Activated CD4-positive, alpha-beta T cell treated with anti-CD3 and anti-CD28 coated beads, Interleukin-10, Interleukin-2, amounts not matched to agents 100 ng/mL and 50 ng/mL, durations not matched to agents 16 hours and 8 hours (primary cell): ENCODE results near the gene ARID1B.

ENCODE experiments used
- DNase-seq: peaks from one replicate; pipeline ENCODE4 v3.0.0-alpha.2; 2020

The ARID1B gene

DNA sequence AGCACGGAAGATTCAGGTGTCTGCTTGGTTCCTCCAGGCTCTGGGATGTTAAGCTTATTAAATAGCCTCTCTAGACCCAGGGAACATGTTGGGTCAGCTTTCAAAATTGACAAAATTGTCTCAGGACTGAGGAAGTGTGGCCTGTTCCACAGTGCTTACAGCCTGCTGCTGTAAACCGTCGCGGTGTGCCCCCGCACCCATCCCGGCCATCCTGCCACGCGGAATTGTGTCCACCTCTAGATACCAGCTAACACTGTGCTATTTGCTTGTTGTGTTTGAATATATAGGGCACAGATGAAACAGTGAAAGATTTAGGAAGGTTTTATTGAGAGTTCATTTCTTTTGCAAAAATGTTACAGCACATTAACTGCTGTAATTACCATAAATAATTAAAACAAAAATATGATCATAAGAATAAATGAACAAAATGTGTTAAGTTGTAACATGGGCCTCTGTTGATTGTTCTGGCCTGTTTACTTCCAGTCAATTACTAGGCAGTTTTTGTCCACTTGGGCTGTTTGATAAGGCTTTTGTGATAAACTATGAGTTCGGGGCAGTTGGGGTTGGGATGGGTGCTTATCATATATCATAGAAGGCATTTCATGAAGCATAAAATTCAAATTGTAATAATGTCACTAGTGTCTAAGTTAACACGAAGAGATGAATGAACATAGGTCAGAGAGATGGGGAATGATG, 77.4 kb downstream of the ARID1B start:
- DNase-seq, result no peak

DNA sequence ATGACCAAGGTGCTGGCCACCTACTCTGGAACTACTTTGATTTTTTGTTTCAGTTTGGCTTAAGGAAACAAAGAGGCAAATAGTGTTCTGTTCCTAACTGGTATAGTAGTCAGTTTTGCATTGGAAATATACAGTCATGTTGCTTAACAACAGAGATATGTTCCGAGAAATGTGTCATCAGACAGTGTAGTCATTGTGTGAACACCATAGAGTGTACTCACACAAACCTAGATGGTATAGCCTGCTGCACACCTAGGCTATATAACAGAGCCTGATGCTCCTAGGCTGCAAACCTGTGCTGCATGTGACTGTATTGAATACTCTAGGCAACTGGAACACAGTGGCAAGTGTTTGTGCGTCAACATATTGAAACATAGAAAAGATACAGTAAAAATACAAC, 80.4 kb downstream of the ARID1B start:
- peak; percentile 85 for DNase-seq

DNA sequence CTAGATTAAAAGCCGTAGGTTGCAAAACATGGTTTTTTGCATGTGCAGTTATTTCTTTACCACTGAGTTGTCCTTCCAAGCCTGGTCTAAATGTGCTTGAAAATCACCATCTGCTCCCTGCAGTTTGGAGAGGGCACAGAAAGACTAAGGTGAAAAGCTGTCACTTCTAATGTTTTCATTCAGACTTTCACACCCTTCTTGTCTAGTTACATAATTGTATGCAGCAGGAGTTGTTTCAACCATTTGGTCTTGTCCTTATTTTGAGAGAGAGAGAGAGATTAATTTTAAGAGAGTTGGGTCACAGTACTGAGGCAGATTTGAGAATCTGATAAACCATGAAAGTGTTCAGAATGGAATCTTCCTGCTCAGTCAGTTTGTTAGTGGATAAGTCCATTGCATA, 82.5 kb downstream of the ARID1B start:
- DNase-seq, result no peak

DNA sequence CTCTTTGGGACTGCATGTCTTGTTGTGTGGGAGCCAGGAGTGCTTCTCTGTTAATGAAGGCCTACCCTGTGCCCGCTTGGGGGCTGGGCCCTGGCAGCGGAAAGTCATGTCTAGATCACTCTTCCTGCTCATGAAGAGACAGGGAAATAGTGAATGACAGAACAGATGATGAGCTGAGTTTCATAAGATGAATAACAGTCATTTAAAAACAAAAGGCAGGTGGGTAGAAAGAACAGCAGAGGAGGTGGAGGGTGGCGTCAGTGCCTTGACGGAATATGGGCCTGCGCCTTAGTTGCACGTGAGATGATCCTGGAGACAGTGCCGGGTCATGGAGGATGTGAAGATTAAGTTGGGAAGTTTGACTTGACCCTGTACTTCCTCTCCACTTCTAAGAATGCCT, 85.5 kb downstream of the ARID1B start:
- peak; percentile 44 for DNase-seq

DNA sequence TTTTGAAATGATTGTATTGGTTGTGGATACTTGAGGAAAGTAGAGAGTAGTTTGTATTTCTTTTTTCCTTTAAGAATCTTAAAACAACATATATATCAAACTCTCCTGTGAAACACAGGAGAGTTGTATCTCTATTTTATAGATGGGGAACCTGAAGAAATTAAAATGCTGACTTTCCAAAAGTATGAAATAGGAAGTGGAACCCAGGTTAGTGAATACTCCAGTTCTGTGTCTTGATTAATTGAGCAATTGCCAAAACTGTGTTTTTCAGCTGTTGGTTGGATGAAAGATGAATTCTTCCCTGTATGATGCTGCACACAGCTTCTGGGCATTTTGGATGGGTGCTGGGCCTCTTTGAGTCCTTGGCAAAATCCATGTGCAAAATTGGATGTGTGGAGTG, 86.3 kb downstream of the ARID1B start:
- DNase-seq, result no peak

DNA sequence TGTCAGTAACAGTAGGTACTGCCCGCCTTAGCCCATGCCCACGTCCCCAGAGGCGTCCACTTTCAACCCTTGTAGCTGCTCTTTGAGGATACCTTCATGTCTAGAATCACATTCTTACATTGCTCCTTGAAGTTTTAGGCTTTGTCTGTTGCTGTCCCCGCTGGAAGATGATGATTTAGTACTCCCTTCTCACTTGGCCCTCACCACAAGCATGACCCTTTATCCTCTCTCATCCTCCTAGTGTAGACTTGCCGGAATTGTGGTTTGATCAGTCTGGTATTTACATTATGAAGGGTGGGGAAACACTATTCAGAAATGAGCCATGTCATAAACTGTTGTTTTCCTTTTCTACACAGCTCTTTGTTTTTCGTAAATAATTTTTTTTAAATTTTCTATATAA, 87.4 kb downstream of the ARID1B start:
- no peak for DNase-seq

DNA sequence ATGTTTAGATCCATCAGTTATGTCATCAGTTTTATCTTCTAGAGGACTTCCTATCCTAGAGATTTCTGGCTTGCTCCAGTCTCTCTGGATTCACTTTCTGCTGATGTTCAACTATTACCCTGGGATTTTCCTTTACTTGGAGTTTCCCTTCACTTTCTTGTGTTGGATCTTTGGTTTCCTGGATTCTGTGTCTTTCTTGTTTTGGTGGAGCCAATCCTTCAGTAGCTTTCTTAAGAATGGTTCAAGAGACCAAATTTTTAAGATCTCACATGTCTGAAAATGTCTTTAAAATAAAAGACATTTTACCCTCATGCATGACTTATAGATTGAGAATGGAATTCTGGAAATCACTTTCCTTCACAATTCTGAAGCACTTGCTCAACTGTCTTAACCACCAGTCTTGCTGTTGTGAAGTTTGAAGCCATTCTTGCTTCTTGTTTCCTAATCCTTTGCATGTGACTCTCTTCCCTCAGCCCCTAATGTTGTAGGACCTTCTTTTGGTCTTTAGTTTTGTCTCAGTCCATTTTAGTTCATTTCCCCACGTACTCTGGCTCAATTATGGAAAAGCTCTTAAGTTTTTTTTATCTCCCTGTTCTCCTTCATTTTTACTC, 87.9 kb downstream of the ARID1B start:
- DNase-seq, result no peak

DNA sequence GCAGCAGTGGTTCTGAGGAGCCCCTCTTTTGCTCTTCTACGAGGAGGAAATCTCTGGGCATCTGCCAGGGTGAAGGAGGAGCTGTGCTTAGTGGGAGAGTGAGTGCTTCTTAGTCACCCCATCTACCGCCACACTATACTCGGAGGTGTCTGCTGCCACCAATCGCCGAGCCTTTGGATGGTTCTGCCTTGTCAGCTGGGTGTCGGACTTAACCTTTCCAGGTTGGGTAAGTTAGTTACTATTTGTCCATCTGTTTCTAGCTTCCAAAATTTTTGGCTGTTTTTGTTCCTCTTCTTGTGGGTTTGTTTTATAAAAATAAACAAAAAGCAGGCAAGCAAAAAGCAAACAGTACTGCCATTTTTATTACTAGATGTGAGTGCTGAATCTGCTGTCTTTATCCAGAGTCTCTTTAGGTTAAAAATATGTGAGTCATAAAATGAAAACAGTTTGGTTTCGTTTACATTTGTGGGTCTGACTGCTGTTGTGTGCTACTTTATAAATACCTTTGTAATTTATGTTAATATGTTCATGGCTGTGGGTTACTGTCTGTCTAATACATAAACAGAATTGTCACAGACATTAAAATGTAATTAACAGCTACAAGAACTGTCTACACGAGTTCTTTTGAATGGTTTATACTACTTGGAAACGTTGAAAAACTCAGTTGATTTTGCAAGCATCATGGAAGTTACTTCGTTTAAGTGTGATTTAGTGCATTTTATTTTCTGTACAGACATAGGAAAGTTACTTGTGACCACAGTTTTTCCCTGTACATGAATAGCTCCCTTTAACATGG, 89.2 kb downstream of the ARID1B start:
- DNase-seq, result peak; percentile 41

DNA sequence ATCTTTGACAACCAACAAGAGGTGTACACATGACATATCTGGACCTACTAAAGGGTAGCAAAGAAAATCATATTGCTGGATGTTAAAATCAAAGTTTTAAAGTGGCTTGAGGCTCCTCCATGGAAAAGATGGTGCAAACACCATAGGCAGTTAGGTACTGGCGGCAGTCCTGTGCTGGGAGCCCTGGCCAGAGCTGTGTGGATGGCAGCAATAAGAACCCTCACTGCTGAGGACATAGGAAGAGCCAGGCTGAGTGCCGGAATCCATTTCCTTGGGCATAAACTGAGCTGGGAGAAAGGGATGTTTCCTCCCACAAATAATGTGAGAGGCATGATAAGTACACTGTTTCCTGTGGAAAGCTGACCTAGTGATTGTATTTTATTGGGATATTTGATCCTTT, 89.9 kb downstream of the ARID1B start:
- DNase-seq, result no peak

DNA sequence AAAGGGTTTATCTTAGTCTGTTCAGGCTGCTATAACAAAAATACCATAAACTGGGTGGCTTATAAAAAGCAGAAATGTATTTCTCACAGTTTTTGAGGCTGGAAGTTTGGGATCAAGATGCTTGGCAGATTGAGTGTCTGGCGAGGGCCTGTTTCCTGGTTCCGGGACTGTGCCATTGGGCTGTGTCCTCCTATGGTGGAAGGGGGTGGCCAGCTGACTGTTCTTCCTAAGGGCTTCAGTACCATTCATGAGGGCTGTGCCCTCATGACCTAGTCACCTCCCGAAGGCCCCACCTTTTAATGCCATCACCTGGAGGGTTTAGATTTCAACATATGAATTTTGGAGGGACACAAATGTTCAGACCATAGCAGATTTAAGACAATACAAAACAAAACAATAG, 91.2 kb downstream of the ARID1B start:
- no peak for DNase-seq

DNA sequence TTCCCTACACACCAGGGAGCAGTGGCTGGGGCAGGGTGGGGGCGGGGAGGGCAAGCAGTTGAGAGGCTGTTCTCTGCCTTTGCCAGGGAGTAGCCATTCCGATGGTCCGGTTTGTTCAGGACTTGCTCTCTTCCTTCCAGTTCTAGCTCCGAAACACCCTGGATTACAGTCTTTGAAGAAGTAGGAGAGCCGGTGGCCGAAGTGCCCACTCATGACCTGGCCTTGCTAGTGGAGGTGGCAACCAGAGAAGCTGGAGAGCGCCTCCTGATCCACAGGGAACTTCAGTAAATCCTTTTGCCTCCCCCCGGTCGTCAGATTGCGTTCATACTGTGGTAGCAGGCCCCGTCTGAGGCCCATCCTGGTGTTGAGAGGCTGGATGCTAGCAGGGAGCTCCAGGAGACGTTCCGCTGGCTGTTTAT, 92.8 kb downstream of the ARID1B start:
- no peak for DNase-seq

DNA sequence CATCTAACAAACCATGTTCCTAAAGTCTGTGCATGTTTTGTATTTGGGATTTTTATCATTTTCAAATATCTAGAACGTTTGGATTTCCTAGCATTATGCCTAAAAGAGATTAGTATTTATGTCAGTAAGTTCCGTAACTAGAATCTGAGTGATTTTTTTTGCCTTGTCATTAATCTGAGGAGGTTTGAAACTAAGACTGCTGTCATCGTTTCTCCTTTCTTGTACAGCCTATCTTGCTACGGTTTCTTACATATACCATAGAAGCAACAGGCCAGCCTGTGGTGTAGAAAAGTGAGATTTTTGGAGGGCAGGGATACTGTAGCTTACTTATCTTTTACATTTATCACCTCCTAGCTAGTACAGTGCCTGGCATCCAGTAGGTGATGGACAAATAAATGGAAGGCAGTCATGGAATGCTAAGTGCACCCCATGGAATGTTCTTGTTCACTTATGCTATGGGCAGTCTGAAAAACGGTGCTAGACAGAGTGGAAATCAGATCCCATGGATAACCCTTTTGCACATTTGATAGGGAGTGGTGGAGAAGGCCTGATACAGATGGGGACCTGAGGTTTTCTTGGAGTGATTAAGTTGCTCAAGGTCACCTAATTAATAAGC, 93.9 kb downstream of the ARID1B start:
- DNase-seq, result no peak

DNA sequence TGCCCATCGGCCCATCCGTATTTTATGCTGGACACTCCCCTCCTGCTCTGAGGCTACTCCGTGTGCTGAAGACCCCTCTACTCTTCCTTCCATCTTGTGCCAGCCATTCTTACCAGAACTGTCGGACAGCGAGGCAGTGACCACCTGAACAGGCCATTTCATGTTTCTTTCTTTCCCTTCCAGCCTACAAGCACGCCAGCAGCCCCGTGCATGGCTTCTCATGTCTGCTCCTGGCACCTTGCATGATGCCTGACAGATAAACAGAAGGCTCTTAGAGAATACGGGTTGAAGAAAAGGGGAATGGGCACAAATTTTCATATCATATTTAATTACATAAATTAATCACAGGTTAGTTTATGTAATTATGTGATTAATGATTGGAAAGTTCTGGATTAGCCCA, 95.7 kb downstream of the ARID1B start:
- no peak for DNase-seq

DNA sequence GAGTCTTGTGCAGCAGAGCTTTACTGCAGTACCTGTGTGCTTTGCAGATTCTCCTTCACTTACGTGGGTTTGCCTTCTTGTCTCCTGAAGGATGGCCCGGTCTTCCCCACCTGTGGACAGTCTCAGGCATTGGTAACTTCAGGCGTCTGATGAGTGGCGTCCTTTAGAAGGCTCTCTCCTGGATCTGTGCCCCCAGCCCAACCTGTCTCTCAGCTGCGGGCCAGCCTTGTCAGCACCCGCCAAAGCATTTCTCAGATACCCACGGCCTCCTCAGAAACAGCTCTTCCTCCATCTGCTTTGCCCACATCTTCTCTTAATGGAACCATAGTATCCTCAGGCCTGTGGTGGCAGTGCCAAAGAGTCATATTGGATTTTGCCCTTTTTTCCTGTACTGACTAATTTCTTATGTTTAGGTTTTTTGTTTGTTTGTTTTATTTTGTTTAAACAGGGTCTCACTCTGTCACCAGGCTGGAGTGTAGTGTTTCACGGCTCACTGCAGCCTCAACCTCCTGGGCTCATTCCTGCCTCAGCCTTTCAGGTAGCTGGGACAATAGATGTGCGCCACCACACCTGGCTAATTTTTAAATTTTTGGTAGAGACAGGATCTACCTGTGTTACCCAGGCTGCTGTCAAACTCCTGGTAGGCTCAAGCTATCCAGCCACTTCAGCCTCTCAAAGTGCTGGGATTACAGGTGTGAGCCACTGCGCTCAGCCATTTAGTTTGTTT, 96.6 kb downstream of the ARID1B start:
- no peak for DNase-seq

DNA sequence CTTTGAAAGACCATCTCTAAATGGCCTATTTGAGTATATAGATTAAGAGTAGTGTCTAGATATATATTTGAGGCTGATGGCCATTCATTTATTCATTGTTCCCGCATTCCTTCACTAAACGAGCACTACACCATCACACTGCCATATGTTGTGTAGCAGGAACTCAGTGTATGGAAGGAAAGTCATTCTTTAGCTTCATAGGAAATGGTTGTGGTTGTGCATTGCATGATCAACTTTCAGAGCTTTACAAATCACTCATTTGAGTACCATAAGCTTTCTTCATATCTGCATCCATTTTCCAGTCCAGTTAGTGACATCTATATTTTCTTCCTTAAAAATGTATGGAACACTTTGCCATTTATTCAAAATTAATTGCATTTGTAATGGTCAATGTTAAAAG, 97.9 kb downstream of the ARID1B start:
- peak; percentile 38 for DNase-seq

DNA sequence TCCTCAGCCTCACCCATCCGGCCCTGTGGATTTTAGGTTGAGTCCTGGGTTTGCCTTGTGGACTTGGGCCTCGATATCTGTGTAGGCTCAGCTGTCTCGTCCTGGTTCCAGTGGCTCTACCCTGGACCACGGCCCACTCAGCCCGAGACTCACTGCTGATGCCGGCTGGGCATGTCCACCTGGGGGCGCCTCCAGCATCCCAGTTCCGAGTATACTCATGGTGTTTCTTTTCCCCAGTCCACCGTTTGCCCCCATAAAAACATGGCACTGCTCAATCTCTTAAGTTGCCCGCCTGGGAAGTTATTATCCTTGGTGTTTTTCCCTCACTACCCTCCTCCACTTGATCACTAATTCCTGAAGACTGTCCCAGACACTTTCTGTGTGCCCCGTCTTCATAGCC, 99.1 kb downstream of the ARID1B start:
- DNase-seq, result no peak

DNA sequence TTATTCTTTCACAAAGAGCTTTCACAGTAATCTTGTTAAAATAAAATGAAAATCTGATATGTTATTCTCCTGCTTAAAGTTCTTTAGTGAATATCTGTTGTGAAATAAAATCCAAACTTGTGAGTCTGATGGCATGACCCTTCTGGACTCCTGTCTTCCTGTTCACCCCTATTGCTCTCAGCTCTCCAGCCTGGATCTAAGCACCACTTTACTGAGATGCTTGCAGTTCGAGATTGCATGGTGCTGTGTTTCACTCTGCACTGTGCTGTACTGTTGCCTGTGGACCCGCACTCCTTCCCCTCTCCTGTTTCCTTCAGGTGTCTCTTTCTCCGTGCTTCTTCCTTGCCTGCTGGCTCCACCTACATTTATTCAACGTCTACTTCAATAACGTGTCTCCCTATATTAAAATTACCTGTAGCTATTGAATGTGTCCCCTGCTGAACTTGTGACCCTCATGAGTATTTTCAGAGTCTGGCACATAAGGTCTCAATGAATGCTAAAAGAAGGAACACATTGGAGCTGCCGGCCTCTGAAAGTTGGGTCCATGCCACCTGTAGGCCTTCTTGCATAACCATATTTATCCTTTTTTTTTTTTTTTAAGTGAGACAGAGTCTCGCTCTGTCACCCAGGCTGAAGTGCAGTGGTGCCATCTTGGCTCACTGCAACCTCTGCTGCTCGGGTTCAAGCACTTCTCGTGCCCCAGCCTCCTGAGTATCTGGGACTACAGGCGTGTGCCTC, 100.1 kb downstream of the ARID1B start:
- no peak for DNase-seq

DNA sequence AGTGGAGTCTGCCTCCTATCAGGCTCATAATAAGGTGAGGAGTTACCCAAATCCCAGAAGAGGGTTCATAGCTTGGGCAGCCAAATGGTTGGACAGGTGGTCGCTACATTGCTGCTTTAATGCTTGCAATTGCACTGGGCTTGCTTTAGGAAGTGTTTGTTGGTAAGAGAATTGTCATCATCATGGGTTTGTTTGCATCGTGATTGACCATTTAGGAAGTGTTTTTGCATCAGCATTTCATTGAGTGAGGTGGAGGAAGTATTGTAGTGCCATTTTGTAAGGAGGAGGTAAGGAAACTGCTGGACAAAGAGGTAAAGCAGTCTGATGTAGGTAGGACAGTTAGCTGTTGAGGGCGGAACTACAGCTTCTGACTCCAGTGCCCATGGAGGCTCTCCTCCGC, 101.5 kb downstream of the ARID1B start:
- DNase-seq, result no peak

DNA sequence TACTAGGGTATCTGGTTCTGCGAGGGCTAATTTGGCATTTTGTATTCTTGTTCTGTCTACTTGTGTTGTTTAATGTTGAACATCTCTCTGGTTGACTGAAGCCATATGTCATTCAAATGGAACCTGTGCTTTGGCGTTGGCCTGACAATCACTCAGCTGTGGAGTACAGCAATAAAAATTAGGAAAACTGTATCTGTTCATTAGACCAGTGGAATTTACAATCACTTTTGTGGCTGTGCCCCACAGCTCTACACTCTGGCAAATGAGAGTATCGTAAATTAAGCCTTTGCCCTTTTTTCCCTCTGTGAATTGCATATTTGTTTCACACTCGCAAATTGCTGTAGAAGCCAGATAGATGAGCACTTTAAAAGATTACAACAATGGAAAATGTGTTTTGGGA, 102.0 kb downstream of the ARID1B start:
- DNase-seq, result no peak

DNA sequence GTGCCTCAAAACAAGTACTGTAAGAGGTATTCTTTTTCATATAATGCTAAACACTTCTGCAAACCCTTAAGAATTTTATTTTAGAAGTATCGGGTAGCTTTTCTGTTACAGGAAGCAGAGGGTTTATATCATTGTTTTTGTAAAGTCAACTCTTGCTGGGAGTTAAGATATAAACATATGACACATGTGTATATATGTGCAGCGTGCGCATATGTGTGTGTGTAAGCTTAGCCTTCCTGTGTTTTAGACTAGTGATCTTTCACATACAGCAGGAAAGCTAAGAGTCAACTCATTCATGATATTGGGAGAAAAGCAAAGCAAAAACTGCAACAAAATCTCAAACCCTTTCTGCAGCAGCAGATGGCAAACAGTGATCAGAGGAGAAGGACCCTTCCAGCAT, 102.4 kb downstream of the ARID1B start:
- DNase-seq, result no peak

DNA sequence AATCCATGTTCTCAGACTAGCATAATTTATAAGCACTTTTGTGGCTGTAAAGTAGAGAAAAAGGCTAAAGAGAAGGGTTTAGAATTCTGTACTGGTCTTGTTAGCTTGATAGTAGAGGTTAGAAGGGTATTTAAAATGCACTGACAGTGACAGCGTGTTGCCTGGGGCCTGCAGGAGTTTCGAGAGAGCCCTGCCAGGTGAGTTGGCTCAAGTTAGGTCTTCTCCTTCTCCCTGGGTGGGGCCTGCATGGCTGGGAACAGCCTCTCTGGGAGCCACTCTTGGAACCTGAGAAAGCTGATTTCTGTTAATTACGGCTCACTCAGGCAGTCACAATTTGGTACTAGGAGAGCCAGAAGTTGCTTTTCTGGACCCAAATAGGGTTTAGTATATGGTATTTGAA, 103.7 kb downstream of the ARID1B start:
- DNase-seq, result no peak
